GM20000 (cell line): Measurements from ENCODE around the gene IL7R.

ENCODE experiments used
- DNase-seq: peaks from one replicate; pipeline ENCODE4 v3.0.0; 2012; ENCODE audit warnings: low spot score
- CTCF ChIP-seq: IDR thresholded peaks from 2 replicates; pipeline ENCODE4 v1.5.1; 2012; ENCODE audit warnings: mild to moderate bottlenecking, control low read depth; ENCODE audit errors: extremely low read depth, missing control alignments

IL7R gene

DNA sequence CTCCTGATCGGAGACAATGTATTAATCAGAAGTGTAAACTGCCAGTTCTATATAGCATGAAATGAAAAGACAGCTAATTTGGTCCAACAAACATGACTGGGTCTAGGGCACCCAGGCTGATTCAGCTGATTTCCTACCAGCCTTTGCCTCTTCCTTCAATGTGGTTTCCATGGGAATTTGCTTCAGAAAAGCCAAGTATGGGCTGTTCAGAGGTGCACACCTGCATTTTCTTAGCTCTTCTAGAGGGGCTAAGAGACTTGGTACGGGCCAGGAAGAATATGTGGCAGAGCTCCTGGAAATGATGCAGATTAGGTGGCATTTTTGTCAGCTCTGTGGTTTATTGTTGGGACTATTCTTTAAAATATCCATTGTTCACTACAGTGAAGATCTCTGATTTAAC is 22.4 kb downstream of the IL7R start:
- DNase-seq = no peak
- TF ChIP-seq CTCF = no peak

- no peak for DNase-seq
- TF ChIP-seq CTCF = no peak
These were observed 23.0 kb downstream of the IL7R start for GRCh38 chr5:35879649-35880048.

DNA sequence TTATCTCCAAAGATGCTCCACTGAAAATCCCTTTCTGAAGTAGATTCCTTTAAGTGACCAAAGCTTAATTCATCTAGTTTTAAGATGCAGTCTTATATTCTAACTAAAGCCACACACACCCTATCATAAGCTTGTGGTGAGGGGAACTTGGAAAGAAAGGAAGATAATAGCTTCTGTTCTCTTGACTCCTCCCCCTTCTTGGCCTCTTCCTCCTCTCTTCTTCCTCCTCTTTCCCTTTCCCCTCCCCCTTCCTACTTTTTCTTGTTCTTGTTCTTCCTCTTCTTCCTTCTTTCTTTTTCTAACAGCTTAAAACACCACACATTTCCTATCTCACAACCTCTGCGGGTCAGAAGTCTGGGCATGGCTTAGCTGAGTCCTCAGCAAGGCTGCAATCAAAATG is 23.5 kb downstream of the IL7R start:
- DNase-seq = no peak
- TF ChIP-seq CTCF = no peak

DNA sequence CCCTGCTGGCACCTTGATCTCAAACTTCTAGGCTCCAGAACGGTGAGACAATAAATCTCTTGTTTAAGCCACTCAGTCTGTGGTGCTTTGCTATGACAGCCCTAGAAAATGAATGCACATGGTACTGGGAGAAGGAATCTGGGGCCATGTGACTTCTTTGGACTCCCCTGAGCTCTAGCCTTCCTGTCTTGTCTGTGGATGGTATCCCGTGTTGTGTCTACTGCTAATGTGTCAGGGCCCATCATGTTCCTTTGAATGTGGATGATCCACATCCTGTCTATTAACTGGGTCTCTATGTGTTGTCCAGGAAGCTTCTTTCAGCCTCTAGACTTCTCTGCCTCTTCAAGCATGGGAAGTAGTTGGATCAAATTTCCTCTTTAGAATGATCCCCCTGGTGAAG is 25.1 kb downstream of the IL7R start:
- TF ChIP-seq CTCF = no peak

DNA sequence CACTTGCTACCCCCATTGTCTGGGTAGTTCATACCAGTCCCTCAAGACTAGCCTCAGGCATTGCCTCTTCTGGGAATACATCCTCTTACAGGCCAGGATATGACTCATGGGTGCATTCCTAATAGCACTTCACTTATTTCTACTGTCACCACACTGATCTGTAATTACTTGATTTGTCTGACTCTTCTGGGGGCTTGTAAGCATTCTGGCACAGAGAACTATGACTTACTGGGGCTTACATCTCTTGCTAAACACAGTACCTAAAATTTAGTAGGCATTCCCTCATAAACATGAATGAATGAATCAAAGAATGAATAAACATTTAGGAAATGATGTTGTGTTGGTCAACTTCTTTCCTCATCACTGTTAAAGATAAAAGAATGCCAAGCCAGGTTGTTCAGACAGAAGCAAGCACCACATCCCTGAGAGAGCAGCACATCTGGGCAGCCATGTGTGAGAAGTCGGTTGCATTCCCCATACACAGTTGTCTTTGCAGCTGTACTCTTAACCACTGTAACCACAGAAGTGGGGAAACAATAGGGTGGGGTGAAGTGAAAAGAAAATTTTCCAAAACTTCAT is 27.6 kb downstream of the IL7R start:
- DNase-seq = no peak
- no peak for TF ChIP-seq CTCF

More for the DNA sequence above, 25.1 kb downstream of the IL7R start:
- no peak for DNase-seq

DNA sequence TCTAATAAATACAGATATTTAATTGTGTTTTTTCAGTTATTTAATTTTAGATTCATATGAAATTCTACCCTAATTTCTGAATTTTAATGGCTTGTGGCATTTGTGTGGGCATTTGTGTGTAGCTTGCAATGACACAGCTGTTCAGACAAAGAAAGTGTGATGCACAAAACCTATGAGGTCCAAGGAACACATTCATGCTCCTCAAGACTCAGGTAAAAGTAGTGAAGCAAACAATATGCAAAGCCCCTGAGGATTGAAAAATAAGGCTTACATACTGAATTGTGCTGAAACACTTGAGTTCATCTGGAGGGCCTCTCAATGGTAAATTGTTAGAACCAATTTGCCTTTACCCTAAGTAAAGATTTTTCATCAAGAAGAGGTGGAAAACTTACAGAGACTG is 28.1 kb downstream of the IL7R start:
- TF ChIP-seq CTCF = no peak
- DNase-seq = no peak

DNA sequence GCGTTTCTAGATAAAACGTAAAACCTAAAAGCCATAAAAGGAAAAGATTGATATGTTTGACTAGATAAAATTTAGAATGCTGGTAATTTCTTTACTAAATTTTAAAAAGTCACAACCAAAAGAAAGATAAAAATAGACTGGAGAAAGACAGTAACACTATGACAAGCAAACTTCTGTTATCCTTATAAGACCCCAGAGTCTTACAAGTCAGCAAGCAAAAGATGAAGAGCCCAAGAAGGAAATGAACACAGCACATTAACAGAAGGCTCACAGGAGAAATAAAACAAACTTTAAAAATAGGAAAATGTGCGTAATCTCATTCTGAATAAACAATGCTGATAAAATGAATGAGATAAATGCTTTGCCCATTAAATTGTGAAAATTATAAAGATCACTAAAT is 29.7 kb downstream of the IL7R start:
- no peak for TF ChIP-seq CTCF
- DNase-seq = no peak
